ENCODE measurements around the gene MUC4.

DNA sequence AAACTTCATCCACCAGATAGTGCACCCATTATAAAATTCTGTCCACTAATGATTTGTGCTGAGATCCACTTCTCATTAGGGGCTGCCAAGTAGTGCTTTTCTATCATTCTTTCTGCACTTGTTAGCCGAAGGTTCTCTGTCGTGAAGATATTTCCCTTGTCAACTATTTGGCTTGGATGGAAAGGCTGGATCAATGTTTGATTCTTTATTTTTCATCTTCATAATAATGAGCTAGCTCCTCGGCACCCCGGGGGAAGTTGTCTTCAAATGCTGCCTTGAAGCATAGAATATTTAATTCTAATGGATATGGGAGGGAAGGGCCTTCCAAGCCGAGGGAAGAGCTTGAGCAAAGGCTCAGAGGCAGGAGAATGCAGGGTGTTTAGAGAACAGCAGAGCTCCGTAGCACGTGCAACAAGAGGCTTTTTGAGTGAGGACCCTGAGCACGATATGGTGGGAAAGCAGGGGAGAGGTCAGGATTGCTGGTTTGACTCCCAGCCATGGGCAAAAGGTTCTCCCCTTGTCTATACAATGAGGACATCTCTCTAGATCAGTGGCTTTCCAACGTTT lies 107.2 kb downstream of the MUC4 start:
- TF ChIP-seq, protein P1, sequence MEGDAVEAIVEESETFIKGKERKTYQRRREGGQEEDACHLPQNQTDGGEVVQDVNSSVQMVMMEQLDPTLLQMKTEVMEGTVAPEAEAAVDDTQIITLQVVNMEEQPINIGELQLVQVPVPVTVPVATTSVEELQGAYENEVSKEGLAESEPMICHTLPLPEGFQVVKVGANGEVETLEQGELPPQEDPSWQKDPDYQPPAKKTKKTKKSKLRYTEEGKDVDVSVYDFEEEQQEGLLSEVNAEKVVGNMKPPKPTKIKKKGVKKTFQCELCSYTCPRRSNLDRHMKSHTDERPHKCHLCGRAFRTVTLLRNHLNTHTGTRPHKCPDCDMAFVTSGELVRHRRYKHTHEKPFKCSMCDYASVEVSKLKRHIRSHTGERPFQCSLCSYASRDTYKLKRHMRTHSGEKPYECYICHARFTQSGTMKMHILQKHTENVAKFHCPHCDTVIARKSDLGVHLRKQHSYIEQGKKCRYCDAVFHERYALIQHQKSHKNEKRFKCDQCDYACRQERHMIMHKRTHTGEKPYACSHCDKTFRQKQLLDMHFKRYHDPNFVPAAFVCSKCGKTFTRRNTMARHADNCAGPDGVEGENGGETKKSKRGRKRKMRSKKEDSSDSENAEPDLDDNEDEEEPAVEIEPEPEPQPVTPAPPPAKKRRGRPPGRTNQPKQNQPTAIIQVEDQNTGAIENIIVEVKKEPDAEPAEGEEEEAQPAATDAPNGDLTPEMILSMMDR (IDR thresholded peaks at IDR 0.05): no peak
- no peak for TF ChIP-seq EP300 (IDR thresholded peaks at IDR 0.05)
- no peak for TF ChIP-seq POLR2A (IDR thresholded peaks at IDR 0.05)
